Lower lobe of right lung (tissue), 2 donors: Measurements from ENCODE around the gene NHSL1. TPM values are rescaled to one million over a fixed set of nuclear protein-coding genes. Genes with fewer than 3 reads are reported as not detected.
A peak's percentile ranks its signal among the peaks of the same experiment; 100 is the strongest.

Experiments
- ATAC-seq, 2 donors: fragments of 200-7000 bp; cut with Tn5 transposase; one replicate each; pipeline ENCODE4 v1.9.1; 2020 to 2022; ENCODE audit warnings: mild to moderate bottlenecking in 2 of 2, moderate library complexity in 2 of 2
- DNase-seq: peaks from one replicate; pipeline ENCODE4 v3.0.0-alpha.2; 2020
- H3K27ac ChIP-seq: fragments of 200-600 bp; one replicate; pipeline ENCODE4 v1.8.0; 2022
- H3K27me3 ChIP-seq: fragments of 200-600 bp; one replicate; pipeline ENCODE4 v1.8.0; 2022; ENCODE audit warnings: low read depth
- H3K36me3 ChIP-seq: fragments of 200-600 bp; one replicate; pipeline ENCODE4 v1.8.0; 2022; ENCODE audit warnings: mild to moderate bottlenecking
- H3K4me1 ChIP-seq: fragments of 200-600 bp; one replicate; pipeline ENCODE4 v1.8.0; 2022
- H3K4me3 ChIP-seq: fragments of 200-600 bp; one replicate; pipeline ENCODE4 v1.8.0; 2022; ENCODE audit warnings: mild to moderate bottlenecking
- H3K9me3 ChIP-seq: fragments of 200-600 bp; one replicate; pipeline ENCODE4 v1.8.0; 2022
- intact Hi-C: fragments of 100-400 bp; cut with DNase I; formaldehyde crosslinking; loops from one replicate; pipeline ENCODE4 v1.11.0; 2022
- total RNA-seq: library from RNA; stranded (reverse); fragmentation: NEBNext Ultra II Directional; extraction: Animal tissue kit (Norgen Biotek cat#: 25700); gene quantifications from one replicate; pipeline ENCODE4 v1.2.1, GENCODE V29; 2021
- TF ChIP-seq, protein P1 (sequence below): fragments of 200-600 bp; IDR thresholded peaks from one replicate; pipeline ENCODE4 v1.8.0; 2022; ENCODE audit warnings: antibody characterized with exemption, mild to moderate bottlenecking
- donor health status: DM: no; HTN: yes; CAD: no; lungs with severe emphysema.

NHSL1 gene
- total RNA-seq, 1 donor from 2014 or later, result 63.7 TPM

- intact Hi-C loops, result no loop called here
These were observed 52.5 kb downstream of the NHSL1 start for GRCh38 chr6:138446821-138447220.

DNA sequence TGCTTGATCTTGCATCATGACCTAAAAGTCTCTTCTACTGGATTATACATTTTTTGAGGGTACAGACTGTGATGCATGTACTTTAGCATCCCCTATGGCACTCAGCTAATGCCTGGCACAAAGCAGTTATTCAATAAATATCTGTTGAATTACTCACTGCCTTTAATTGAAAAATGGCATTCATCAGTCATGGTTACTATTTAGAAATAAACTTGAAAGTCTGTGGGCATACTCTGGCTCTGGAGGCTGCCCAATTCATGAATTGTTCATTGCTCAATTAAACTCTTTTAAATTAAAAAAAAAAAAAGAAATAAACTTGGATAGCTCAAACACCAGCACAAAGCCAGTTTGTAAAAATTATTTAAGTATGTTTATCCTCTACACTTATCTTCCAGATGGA lies 55.3 kb downstream of the NHSL1 start:
- Histone ChIP-seq H3K4me3 (no peak overlapping the region), H3K27me3 (no peaks in the 10 kb centered on the region), H3K36me3 (peaks cover 26% of the 10 kb centered on the region), H3K27ac (no peak overlapping the region), H3K4me1 (peaks cover 10% of the 10 kb centered on the region), H3K9me3 (no peaks in the 10 kb centered on the region)
- no peak for ATAC-seq
- TF ChIP-seq, protein P1, sequence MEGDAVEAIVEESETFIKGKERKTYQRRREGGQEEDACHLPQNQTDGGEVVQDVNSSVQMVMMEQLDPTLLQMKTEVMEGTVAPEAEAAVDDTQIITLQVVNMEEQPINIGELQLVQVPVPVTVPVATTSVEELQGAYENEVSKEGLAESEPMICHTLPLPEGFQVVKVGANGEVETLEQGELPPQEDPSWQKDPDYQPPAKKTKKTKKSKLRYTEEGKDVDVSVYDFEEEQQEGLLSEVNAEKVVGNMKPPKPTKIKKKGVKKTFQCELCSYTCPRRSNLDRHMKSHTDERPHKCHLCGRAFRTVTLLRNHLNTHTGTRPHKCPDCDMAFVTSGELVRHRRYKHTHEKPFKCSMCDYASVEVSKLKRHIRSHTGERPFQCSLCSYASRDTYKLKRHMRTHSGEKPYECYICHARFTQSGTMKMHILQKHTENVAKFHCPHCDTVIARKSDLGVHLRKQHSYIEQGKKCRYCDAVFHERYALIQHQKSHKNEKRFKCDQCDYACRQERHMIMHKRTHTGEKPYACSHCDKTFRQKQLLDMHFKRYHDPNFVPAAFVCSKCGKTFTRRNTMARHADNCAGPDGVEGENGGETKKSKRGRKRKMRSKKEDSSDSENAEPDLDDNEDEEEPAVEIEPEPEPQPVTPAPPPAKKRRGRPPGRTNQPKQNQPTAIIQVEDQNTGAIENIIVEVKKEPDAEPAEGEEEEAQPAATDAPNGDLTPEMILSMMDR, result no peak
- no peak for DNase-seq
- intact Hi-C loops, result no loop called here

More at GRCh38 chr6:138446821-138447220, 52.5 kb downstream of the NHSL1 start:
- ATAC-seq (no peak), DNase-seq (no peak)
- Histone ChIP-seq H3K4me3 (no peak overlapping the region), H3K36me3 (peaks cover 13% of the 10 kb centered on the region), H3K27ac (no peak overlapping the region), H3K27me3 (no peaks in the 10 kb centered on the region), H3K4me1 (no peaks in the 10 kb centered on the region), H3K9me3 (no peaks in the 10 kb centered on the region)
- TF ChIP-seq, protein P1, result no peak

GRCh38 chr6:138442663-138443062 lies 56.6 kb downstream of the NHSL1 start:
- TF ChIP-seq, protein P1, result no peak
- H3K27me3 ChIP-seq, result no peaks in the 10 kb centered on the region
- intact Hi-C loops, result no loop called here

DNA sequence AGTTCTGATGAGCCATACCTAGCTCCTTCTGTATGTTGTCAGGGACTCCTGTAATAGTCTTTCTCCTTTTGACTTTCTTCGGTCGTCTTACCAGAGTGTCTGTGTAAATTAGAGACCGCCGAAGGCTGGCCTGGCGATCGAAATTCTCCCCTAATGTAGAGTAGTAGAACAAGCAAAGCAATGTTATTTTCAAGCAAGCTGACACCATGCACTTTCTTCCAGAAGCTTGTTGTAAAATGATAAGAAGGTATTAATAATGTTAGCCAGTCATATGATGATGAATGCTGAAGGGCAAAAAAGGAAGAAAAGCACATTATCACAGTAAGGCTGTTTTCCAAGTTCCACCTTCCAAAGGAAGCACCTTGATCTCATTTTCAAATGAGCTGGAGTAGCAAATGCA lies 57.3 kb downstream of the NHSL1 start:
- H3K4me1 ChIP-seq, result peaks cover 10% of the 10 kb centered on the region
- H3K4me3 ChIP-seq, result no peak overlapping the region
- no peak overlapping the region for H3K27ac ChIP-seq
- H3K27me3 ChIP-seq, result no peaks in the 10 kb centered on the region
- DNase-seq (no peak), ATAC-seq (no peak)
- no peaks in the 10 kb centered on the region for H3K9me3 ChIP-seq
- intact Hi-C loops, result no loop called here
- H3K36me3 ChIP-seq, result peaks cover 25% of the 10 kb centered on the region
- TF ChIP-seq, protein P1, result no peak

More at GRCh38 chr6:138442663-138443062, 56.6 kb downstream of the NHSL1 start:
- no peak overlapping the region for H3K27ac ChIP-seq
- peaks cover 26% of the 10 kb centered on the region for H3K36me3 ChIP-seq
- peak in 1 of 2 donors; percentile 39 for ATAC-seq
- no peaks in the 10 kb centered on the region for H3K9me3 ChIP-seq
- no peak overlapping the region for H3K4me3 ChIP-seq
- peaks cover 10% of the 10 kb centered on the region for H3K4me1 ChIP-seq
- DNase-seq, result no peak

GRCh38 chr6:138440758-138441357 lies 58.4 kb downstream of the NHSL1 start:
- no peaks in the 10 kb centered on the region for H3K27me3 ChIP-seq
- H3K27ac ChIP-seq, result no peak overlapping the region
- ATAC-seq, result peak; percentile 42 to 55
- intact Hi-C loops, result no loop called here
- peaks cover 10% of the 10 kb centered on the region for H3K4me1 ChIP-seq
- H3K4me3 ChIP-seq, result no peak overlapping the region
- TF ChIP-seq, protein P1, result no peak
- no peak for DNase-seq
- H3K9me3 ChIP-seq, result no peaks in the 10 kb centered on the region
- peaks cover 19% of the 10 kb centered on the region for H3K36me3 ChIP-seq
